Suprapubic skin (tissue), 3 donors: ENCODE results near the gene HIVEP1.

Experiments used
- POLR2A ChIP-seq, 2 donors: fragments of 450-650 bp; IDR thresholded peaks; one replicate each; pipeline ENCODE4 v1.6.1; 2017; ENCODE audit warnings: antibody characterized with exemption in 2 of 2, mild to moderate bottlenecking in 2 of 2, moderate library complexity in 2 of 2
- TF ChIP-seq, protein P1 (sequence below), 2 donors: fragments of 200-600 bp in 1 of 2; fragments of 450-650 bp in 1 of 2; sonication (generic) in 1 of 2; IDR thresholded peaks; one replicate each; pipeline ENCODE4 v1.5.1; 2016 to 2019; ENCODE audit warnings: antibody characterized with exemption in 2 of 2, mild to moderate bottlenecking in 1 of 2, moderate library complexity in 1 of 2

- no peak for TF ChIP-seq POLR2A (IDR thresholded peaks at IDR 0.05)
- TF ChIP-seq, protein P1, sequence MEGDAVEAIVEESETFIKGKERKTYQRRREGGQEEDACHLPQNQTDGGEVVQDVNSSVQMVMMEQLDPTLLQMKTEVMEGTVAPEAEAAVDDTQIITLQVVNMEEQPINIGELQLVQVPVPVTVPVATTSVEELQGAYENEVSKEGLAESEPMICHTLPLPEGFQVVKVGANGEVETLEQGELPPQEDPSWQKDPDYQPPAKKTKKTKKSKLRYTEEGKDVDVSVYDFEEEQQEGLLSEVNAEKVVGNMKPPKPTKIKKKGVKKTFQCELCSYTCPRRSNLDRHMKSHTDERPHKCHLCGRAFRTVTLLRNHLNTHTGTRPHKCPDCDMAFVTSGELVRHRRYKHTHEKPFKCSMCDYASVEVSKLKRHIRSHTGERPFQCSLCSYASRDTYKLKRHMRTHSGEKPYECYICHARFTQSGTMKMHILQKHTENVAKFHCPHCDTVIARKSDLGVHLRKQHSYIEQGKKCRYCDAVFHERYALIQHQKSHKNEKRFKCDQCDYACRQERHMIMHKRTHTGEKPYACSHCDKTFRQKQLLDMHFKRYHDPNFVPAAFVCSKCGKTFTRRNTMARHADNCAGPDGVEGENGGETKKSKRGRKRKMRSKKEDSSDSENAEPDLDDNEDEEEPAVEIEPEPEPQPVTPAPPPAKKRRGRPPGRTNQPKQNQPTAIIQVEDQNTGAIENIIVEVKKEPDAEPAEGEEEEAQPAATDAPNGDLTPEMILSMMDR (IDR thresholded peaks at IDR 0.05), result no peak
These were observed 38.0 kb upstream of the HIVEP1 start for GRCh38 chr6:11974089-11974488.
